Gastroesophageal sphincter (tissue), 3 donors: ENCODE measurements around the gene GGNBP2.

Source experiments
- CTCF ChIP-seq, 4 experiments: fragments of 200-600 bp in 2 of 4; fragments of 450-650 bp in 2 of 4; sonication (generic) in 1 of 4; IDR thresholded peaks; one replicate each; pipeline ENCODE4 v1.5.1; 2017 to 2019; ENCODE audit warnings: antibody characterized with exemption in 4 of 4, mild to moderate bottlenecking in 2 of 4, moderate library complexity in 2 of 4
- POLR2A ChIP-seq, 2 donors: fragments of 450-650 bp; IDR thresholded peaks; one replicate each; pipeline ENCODE4 v1.6.1; 2017; ENCODE audit warnings: antibody characterized with exemption in 2 of 2, mild to moderate bottlenecking in 2 of 2, moderate library complexity in 1 of 2

GRCh38 chr17:36590082-36590481 lies 45.4 kb downstream of the GGNBP2 start:
- TF ChIP-seq CTCF (IDR thresholded peaks at IDR 0.05) = no peak
- no peak for TF ChIP-seq POLR2A (IDR thresholded peaks at IDR 0.05)
